Stimulated activated CD4-positive, alpha-beta T cell treated with anti-CD3 and anti-CD28 coated beads, Interleukin-1b, Interleukin-23, amount 100 ng/mL, for 48 hours (primary cell): Measurements from ENCODE around the gene CKS2.
A peak's percentile ranks its signal among the peaks of the same experiment; 100 is the strongest.

ENCODE experiments used
- DNase-seq: peaks from one replicate; pipeline ENCODE4 v3.0.0-alpha.2; 2020

Gene CKS2

DNA sequence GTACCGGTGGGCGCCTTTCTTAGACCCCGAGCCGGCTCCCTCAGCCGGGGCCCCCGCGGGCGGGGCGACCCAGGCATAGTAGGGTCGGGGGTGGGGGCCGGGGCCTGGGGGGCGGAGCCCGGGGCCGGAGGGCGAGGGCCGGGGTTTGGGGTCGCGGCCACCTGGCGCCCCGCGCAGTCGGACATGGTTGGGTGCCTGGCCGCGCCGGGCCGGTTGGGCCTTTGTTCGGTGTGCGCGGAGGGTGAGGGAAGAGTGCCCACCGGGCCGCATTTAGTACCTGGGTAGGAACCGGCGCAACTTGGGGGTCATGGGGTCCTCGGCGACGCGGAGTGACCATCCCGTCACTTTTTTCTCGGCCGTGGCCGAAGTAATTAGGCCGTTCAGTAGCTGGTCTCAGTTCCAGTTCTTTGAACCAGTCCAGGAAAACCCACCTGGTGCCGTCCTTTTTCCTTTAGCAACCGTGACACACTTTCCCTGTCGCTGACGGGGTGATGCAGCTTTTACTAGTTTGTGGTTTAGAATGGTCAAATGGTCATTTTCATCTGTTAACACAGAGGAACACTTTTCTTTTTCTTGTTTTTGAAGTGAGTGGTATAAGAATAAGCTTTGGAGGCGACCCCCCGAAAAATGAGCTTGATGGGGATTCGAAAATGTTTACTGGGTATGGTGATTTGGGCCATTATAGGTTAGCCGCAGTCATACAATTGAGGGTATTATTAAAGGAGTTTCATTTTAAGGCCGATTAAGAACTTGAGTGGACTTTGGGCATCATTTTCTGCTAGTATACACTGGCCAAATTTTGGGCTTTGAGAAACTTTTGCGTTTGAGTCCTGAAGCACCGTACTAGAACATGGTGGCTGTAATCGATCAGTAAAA lies 589 bp downstream of the CKS2 start:
- DNase-seq: no peak

DNA sequence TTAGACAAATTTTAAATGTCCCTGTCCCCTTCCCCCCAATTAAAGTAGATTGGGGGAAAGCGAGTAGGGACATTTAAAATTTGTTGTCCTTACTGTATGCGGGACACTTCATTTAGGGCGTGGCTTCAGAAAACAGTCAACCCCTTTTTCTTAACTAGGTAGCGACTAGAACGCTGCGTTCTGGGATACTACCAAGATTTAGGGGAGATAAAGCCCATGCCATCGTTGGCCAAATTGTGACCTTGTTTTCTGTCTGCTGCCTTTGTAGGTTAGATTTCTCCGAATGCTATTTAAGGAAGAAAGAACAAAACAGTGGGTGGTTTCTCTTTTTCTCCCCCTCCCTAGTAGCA lies 1.2 kb downstream of the CKS2 start:
- no peak for DNase-seq

DNA sequence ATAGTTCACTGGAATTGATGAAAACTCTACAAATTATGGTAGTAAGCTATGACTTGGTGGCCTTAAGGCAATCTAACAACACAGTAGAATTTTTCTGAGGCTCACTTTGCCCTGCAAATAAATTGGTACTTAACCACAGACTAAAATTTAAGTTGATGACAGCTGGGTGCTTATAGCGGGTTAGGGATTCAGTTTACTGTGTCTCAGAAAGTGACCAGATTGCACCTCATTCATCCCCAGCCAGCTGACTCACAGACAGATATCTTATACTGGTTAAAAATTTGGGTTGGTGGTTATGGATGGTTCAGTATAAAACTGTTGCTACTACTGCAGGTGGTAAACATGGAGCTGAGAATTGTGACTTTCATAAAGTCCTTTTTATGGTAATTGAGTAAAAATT lies 2.8 kb downstream of the CKS2 start:
- DNase-seq: no peak

DNA sequence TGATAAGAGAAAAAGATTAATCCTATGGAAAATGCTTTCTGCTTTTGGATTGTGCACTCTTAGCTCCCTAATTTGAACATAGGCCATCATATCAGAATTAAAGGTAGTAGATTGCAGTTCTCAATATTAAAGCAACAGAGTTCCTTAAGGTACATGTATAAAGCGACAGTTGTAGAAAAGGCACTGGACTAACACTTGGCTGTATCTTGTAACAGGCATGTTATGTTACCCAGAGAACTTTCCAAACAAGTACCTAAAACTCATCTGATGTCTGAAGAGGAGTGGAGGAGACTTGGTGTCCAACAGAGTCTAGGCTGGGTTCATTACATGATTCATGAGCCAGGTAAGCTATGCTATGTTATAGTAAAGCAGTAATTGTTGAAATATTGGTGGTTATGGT lies 4.0 kb downstream of the CKS2 start:
- no peak for DNase-seq

DNA sequence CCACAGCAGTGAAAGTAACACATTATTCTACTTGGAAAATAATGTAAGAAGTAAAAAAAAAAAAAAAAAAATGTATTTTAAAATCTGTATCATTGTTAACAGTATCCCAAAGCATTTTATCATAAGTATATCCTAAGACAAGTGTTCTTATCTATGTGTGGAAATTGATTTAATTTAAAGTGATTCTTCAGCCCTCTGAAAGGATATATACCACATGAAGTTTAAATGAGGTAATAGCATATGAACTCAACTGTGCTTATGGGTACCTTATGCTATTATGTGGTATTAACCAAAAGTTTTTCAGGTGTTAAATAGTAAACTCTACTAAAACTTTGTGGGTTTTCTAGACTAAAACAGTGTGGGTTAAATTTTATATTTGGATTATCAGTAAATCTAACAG lies 4.5 kb downstream of the CKS2 start:
- no peak for DNase-seq

DNA sequence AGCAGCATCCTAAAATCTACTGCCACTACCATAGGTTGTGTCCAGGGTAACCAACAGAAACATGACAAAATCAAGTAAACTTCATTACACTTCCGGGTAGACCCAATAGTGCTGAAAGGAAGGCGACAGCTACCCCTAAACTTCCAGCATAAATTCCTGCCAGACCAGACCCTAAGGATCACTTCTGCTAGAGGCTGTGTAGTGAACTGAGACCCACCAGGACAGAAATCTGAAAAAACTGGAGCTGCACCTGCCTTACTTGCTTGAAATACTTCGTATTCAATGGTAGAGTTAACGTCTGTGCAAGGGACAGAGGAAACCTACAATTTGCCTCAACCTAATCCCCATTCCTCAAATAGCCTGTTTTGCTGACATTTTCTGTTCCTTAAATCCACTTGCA lies 6.3 kb downstream of the CKS2 start:
- no peak for DNase-seq

DNA sequence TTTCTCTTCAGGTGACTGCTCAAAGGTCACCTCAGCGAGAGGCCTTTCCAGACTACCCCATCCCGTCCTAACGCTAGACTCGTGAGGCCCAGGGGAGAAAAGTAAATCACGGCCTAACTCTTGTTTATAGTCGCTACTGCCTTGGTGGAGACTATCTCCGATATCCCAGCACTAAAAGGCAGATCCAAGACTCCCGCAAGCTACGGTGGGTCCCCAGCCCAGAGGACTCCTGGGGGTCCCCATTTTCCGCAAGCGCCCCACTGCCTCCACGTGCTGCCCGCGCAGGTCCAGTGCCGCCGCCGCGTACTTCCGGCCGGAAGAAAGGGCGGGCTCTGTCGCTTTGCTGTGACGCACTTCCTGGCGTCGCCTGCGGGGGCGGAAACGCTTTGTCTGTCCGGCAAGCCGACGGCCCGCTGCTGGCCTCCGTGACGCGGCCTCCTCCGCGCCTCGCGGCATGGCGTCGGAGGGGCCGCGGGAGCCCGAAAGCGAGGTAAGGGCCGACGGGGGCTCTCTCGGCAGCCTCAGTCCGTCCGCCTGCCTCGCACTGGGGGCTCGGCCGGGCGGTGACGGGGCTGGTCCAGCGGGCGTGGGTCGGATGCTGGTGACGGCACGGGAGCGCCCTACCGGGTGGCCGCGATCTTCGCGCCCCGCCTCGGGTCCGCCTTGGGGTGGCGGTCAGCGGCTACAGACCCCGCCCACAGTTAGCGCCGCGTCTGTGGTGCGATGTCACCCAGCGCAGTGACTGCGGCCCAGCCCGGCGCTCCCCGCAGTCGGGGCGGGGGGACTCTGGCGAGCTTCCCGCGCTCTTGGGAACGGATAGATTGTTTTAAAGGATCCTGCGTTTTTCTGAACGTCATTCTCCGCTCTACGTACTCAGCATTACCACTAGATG lies 7.4 kb downstream of the CKS2 start, which contains the start of gene SECISBP2:
TSS of gene SECISBP2 (plus strand) at position 378 of the 892 bp plus-strand sequence. CDS start at position 455, 77 bp downstream.
- peak; percentile 95 for DNase-seq

DNA sequence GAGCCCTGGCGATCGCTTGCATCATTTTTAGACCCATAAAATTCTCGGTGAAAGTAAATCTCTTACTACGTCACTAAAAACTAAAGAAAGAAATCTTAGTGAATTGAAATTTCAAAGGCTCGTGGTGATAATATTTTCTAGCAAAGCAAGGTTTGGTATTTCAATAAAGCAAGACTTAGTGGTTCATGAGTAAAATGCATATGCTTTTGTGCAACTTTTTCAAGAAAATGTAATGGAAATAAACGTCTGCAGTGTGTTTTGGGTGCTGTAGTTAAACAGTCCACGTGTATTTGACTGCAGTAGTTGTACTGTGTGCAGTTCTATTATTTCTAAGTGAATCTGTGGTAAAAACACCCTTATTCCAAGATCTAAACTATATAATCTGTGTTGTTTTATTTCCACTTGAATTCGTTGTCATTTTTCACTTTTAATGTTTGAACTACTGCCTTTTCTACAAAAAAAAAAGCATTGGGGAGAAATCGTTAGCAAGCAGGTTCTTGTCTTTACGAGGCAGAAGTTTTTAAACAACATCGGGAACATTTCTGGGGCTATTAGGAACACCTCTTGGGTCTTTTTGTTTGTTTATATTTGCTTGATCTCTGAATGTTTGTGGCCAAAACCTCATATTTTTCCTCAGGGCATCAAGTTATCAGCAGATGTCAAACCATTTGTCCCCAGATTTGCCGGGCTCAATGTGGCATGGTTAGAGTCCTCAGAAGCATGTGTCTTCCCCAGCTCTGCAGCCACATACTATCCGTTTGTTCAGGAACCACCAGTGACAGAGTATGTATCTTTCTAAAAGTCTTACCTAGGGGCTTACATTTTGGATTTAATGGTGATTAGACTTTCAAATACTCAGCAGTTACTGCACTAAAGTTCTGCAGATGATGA lies 8.3 kb downstream of the CKS2 start:
- no peak for DNase-seq

DNA sequence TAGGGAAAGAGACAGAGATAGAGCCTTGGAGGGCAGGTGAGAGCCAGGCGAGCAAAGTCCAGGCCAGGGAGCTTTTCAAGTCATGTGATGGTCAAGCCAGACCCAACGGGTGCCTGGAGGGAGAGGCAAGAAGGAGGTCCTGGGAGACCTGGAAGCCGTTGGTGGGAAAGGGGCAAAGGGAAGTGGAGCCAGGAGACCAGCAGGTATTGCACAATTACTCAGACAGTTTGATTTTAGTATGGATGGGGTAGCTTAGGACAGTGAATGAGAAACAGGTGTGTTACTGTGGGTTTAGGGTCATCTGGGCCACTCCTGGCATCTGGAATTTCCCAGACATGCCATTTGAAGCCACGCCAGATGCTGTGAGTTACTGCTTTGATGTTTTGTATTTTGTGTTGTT lies 12.4 kb downstream of the CKS2 start:
- DNase-seq: no peak

DNA sequence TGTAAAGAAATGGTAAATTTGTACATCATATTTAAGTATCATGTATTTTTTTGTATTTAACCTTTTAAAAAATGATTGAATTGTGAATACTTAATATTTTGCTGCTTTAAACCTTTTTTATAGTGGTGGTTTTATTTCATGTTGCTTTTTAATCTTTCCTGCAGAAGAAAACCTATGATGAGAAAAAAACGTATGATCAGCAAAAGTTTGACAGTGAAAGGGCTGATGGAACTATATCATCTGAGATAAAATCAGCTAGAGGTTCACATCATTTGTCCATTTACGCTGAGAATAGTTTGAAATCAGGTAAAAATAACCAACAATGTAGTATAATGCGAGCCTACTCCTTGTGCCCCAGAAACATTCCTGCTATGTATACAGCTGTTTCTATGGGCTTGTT lies 14.7 kb downstream of the CKS2 start:
- DNase-seq: no peak

DNA sequence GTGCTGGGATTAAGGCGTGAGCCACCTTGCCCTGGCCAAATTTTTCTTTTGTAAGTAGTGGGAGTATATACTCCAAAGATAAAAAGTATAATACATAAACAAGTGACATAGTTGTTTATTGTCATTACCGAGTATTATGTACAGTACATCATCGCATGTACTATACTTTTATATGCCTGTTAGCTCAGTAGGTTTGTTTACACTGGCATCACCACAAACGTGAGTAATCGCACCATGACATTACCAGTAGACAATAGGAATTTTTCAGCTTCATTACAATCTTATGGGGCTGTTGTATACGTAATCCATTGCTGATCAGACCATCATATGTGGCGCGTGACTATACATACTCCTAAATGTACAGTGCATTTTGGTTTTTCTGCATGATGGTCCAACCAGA lies 17.1 kb downstream of the CKS2 start:
- DNase-seq: no peak

DNA sequence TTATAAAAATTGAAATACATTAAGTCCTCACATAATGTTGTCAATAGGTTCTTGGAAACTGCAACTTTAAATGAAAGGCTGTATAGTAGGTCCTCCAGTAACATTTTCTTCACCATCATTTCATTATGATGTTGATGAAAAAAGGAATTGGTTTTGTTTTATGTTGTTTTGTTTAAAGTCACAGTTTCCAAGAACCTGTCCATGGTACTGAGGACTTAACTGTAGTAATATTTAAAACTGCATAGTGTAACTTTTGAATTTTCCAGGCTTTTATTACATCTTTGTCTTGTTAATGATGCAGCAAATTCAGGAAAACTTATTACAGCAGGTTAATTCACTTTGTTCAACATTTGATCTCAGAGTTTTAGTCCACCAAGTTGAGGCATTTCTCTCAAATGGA lies 18.9 kb downstream of the CKS2 start:
- DNase-seq: no peak

DNA sequence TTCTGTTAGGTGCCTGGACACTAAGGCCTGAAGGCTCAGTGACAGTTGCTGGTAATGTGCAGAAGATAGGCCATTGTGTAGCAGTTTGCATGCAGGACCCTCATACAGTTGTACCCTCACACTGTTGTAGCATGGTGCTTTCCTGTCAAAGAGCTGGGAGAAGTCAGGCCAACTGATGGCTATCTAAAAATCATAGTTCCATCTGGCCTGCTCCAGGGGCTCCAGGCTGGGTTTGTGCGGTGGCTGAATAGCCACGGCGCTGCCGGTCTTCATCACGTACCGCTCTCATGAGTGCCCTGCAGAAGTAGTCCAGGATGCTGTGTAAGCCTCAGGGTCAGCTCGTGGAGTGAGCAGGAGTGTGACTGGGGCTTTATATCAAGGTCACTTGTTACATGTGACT lies 19.5 kb downstream of the CKS2 start:
- DNase-seq: no peak

DNA sequence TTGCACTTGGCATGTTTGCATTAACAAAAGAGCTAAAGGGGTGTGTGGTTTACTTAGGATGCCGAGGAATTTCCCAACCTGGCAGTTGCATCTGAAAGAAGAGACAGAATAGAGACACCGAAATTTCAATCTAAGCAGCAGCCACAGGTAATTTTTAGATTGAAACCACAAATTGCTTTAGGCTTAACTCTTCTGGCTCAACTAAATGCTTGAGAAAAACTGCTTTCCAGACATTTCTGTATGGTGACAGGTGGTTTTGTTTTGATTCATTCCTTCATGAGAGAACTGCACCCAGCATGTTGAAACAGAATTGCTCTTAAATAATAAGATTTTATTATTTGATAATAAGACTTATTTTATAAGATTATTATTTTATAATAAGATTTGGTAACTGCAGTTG lies 28.8 kb downstream of the CKS2 start:
- DNase-seq: no peak

DNA sequence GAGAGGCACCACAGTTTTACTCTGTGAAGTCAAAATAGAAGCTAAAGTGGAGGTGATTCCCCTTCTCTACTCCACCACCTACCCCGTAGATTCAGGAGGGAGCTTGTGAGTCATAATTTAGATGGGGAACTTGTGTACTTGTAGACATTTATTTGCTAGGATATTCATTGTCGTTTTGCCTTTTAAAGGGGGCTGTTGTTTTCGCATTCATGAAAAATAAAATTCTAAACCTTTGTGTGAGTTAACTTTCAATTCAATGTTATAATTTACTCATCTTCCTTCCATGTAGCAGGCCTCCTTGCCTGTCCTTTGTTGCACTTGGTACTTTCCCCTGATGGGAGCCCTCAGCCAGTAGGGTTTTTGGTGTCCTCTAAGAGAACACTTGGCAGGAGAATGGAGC lies 29.3 kb downstream of the CKS2 start:
- no peak for DNase-seq

DNA sequence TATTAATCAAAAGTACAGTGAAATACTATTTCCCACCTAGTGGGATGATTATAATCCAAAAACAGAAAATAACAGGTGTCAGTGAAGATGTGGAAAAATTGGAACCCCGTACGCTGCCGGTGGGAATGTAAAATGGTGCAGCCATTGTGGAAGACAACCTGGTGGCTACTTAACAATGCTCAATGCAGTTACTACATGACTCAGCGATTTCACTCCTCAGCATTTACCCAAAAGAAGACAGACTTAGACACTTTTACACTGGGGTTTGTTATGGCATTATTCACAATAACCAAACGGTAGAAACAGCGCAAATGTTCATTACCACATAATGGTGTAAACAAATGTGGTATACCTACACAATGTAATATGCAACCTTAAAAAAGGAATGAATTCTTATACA lies 31.2 kb downstream of the CKS2 start:
- no peak for DNase-seq

DNA sequence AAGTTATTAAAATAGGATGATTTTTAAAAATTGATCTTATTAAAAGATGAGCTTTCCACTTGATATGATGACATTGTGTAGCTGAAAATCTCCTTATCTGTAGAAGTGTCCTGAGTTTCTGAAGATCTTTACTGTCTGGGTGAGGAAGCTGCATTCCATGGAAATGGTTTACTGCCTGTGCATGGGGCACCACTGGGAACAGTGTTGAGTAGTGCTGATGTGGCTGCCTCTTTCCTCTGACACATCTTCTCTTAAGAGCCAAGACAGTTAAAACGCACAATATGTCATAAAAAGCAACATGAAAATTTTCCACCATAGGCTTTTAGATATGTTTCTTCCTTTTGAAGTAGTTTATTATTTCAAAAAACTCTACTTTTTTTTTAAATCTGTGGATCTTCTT lies 32.0 kb downstream of the CKS2 start:
- DNase-seq: no peak

DNA sequence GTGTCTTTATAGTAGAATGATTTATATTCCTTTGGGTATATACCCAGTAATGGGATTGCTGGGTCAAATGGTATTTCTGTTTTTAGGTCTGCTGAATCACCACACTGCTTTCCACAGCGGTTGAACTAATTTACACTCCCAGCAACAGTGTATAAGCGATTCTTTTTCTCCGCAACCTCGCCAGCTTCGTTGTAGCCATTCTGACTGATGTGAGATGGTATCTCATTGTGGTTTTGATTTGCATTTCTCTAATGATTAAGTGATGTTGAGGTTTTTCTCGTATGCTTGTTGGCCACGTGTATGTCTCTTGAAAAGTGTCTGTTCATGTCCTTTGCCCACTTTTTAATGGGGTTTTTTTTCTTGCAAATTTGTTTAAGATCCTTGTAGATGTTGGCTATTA lies 32.8 kb downstream of the CKS2 start:
- DNase-seq: peak; percentile 41

DNA sequence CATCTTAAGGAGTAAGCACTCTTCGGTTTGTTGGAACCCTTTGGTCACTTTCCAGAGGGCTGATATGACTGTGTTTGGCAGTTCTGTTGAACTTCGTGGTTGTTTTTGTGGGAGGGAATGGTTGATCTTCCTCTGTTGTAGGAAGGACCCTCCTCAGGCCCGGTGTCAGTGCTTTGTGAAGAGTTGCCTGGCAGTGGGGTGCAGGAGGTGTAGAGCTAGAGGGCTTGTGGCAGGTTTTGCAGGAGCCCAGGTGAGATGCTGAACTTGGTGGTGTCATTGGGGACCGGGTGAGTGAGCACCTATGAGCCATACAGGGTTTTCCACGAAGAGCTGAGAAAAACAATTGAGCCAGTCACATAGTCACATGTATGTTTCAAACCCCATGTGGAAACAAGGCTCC lies 34.5 kb downstream of the CKS2 start:
- DNase-seq: no peak

DNA sequence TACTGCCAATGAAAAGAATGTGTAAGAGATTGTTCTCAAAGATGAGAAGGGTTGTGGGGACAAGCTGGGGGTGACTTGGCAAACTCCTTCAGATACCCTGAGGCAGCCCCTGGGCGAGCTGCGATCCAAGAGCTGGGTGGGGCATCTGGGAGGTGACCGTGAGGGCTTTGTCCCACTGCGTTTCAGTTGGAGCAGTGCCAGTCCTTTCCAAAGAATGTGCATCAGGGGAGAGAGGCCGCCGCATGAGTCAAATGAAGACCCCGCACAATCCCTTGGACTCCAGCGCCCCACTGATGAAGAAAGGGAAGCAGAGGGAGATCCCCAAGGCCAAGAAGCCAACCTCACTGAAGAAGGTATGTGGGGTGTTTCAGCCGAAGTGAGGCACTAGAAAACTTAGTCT lies 35.7 kb downstream of the CKS2 start:
- DNase-seq: no peak

DNA sequence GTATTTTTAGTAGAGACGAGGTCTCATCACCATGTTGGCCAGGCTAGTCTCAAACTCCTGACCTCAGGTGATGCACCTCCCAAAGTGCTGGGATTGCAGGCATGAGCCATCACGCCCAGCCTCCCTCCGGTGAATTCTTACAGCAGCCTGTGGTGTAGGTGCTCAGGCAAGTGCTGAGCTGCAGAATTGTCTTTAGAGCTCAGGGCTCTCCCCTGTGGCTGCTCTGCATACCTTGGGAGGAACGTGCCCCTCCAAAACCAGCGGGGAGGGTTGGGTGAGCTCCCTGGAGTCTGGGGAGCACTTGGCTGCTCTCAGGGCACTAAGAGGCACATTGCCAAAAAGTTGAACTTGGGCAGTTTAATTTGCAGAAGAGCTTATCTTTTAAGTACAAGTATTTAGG lies 36.7 kb downstream of the CKS2 start:
- DNase-seq: no peak

DNA sequence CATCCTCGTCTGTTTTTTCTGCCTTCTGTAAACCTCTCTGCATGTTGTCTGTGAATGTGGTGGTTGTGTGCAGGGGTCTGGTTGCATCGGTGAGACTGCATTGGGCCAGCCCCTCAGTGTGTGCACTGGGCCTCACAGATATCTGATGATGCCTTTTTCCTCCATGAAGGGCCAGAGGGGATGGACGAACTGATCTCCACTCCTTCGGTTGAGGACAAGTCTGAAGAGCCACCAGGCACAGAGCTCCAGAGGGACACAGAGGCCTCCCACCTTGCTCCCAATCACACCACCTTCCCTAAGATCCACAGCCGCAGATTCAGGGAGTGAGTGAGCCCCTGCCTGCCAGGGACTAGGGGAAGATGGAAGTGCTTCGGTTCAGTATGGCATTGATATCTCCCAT lies 38.6 kb downstream of the CKS2 start:
- DNase-seq: no peak

DNA sequence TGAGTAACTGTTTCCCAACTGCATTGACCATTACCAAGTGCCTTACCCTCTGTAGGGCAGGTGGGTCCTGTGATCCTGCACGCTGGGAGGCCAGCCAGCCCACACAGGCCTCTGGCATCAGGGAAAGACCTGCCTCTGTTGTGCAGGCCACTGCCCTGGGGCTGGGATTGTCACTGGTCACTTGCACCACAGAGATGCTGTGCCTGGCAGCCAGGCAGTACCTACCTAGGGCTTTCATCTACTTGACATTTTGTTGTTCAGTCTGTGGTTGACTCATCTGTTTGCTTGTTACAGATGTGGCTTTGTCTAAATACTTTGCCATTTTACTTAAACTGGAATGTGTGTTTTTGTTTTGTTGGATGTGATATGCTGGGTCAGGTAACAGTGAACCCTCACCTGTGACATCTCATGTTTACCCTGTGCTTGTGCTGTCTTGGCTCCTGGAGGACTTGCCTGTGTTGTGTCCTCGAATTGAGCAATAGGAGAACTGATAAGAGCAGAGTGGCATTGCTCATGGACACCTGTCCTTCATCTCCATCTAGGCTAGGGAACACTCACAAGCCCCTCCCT lies 40.1 kb downstream of the CKS2 start:
- DNase-seq: no peak
